Stimulated activated CD8-positive, alpha-beta memory T cell treated with anti-CD3 and anti-CD28 coated beads, Interleukin-2, amount 100 ng/mL, for 48 hours (primary cell): ENCODE measurements around the gene DSN1.

Experiments used
- DNase-seq, 2 donors: peaks; one replicate each; pipeline ENCODE4 v3.0.0-alpha.2; 2020; ENCODE audit warnings: low read depth in 2 of 2

Gene DSN1

GRCh38 chr20:36795691-36796090, 22.1 kb upstream of the DSN1 start:
- no peak for DNase-seq

- DNase-seq, result no peak
Observed at GRCh38 chr20:36794116-36794474, 20.5 kb upstream of the DSN1 start.

GRCh38 chr20:36793294-36794115, 19.9 kb upstream of the DSN1 start:
- DNase-seq, result no peak

GRCh38 chr20:36792422-36792821, 18.9 kb upstream of the DSN1 start:
- no peak for DNase-seq

GRCh38 chr20:36791862-36792261, 18.3 kb upstream of the DSN1 start:
- no peak for DNase-seq

- DNase-seq, result no peak
Observed at GRCh38 chr20:36786663-36787062, 13.1 kb upstream of the DSN1 start.

- no peak for DNase-seq
Observed at GRCh38 chr20:36786246-36786645, 12.7 kb upstream of the DSN1 start.

GRCh38 chr20:36785308-36785707, 11.7 kb upstream of the DSN1 start:
- no peak for DNase-seq

GRCh38 chr20:36784900-36785299, 11.3 kb upstream of the DSN1 start:
- DNase-seq, result no peak

GRCh38 chr20:36784116-36784515, 10.6 kb upstream of the DSN1 start:
- no peak for DNase-seq

GRCh38 chr20:36779656-36780025, 6.1 kb upstream of the DSN1 start:
- no peak for DNase-seq

GRCh38 chr20:36778831-36779655, 5.5 kb upstream of the DSN1 start:
- DNase-seq, result no peak

- no peak for DNase-seq
Observed at GRCh38 chr20:36777576-36777975, 4.0 kb upstream of the DSN1 start.

GRCh38 chr20:36777167-36777566, 3.6 kb upstream of the DSN1 start:
- no peak for DNase-seq

- no peak for DNase-seq
Observed at GRCh38 chr20:36775826-36776225, 2.3 kb upstream of the DSN1 start.

- no peak for DNase-seq
Observed at GRCh38 chr20:36775196-36775595, 1.6 kb upstream of the DSN1 start.

- DNase-seq, result no peak
Observed at GRCh38 chr20:36773107-36773596, 411 bp downstream of the DSN1 start.

GRCh38 chr20:36770680-36771079, 2.9 kb downstream of the DSN1 start:
- no peak for DNase-seq

- no peak for DNase-seq
Observed at GRCh38 chr20:36768768-36769430, 4.7 kb downstream of the DSN1 start.

GRCh38 chr20:36761125-36761524, 12.4 kb downstream of the DSN1 start:
- no peak for DNase-seq

- DNase-seq, result no peak
Observed at GRCh38 chr20:36760647-36761046, 12.9 kb downstream of the DSN1 start.

GRCh38 chr20:36758276-36758675, 15.3 kb downstream of the DSN1 start:
- no peak for DNase-seq
